HepG2 (cell line): ENCODE measurements around the gene WNK2. TPM values are rescaled to one million over a fixed set of nuclear protein-coding genes. Genes with fewer than 3 reads are reported as not detected.

ENCODE experiments used
- BORCS8-MEF2B ChIP-seq: sonication (generic); formaldehyde crosslinking; IDR thresholded peaks from 2 replicates; pipeline ENCODE4 v1.8.0; 2022; ENCODE audit warnings: mild to moderate bottlenecking, missing genetic modification reagents
- CREM ChIP-seq, 2 experiments: sonication (generic) in 1 of 2; formaldehyde crosslinking in 1 of 2; IDR thresholded peaks; 2 replicates each; pipeline versions ENCODE4 v1.4.0 to v1.6.1; 2016 to 2020; ENCODE audit warnings: antibody characterized with exemption in 1 of 2, mild to moderate bottlenecking in 1 of 2, missing genetic modification reagents in 1 of 2
- EZH2 ChIP-seq: conservative IDR thresholded peaks from 2 replicates; pipeline ENCODE4 v1.6.1; 2012; ENCODE audit warnings: mild to moderate bottlenecking, low read depth, low read length, moderate library complexity
- MBNL3 ChIP-seq: fragments of 250-450 bp; sonication (Bioruptor Pico); conservative IDR thresholded peaks from 2 replicates; pipeline ENCODE4 v1.8.0; 2022; ENCODE audit warnings: mild to moderate bottlenecking, inconsistent platforms
- NFYC ChIP-seq: IDR thresholded peaks from 2 replicates; pipeline ENCODE4 v1.6.1; 2016; ENCODE audit warnings: missing genetic modification reagents, missing compliant biosample characterization
- NR1H2 ChIP-seq: sonication (generic); formaldehyde crosslinking; IDR thresholded peaks from 2 replicates; pipeline ENCODE4 v1.8.1; 2022; ENCODE audit warnings: low read depth, missing genetic modification reagents, borderline replicate concordance
- PRPF4 ChIP-seq: fragments of 200-400 bp; formaldehyde crosslinking; IDR thresholded peaks from 2 replicates; pipeline ENCODE4 v1.6.1; 2016; ENCODE audit warnings: low read length, low read depth; ENCODE audit not compliant: poor library complexity, severe bottlenecking
- RXRB ChIP-seq: IDR thresholded peaks from 2 replicates; pipeline ENCODE4 v1.6.1; 2016; ENCODE audit warnings: borderline replicate concordance, missing genetic modification reagents, missing compliant biosample characterization
- SIX1 ChIP-seq: sonication (generic); formaldehyde crosslinking; IDR thresholded peaks from 2 replicates; pipeline ENCODE4 v1.4.0; 2020; ENCODE audit warnings: missing genetic modification reagents, borderline replicate concordance
- YEATS2 ChIP-seq: sonication (generic); formaldehyde crosslinking; IDR thresholded peaks from 2 replicates; pipeline ENCODE4 v1.4.0; 2020; ENCODE audit warnings: missing genetic modification reagents, borderline replicate concordance
- ZNF256 ChIP-seq: sonication (generic); formaldehyde crosslinking; conservative IDR thresholded peaks from 2 replicates; pipeline ENCODE4 v1.4.0; 2020; ENCODE audit warnings: missing genetic modification reagents
- ZNF430 ChIP-seq: sonication (generic); formaldehyde crosslinking; IDR thresholded peaks from 2 replicates; pipeline ENCODE4 v1.9.0; 2021; ENCODE audit warnings: mild to moderate bottlenecking, missing genetic modification reagents
- ZNF563 ChIP-seq: sonication (generic); formaldehyde crosslinking; IDR thresholded peaks from 2 replicates; pipeline ENCODE4 v1.8.0; 2022; ENCODE audit warnings: mild to moderate bottlenecking, moderate library complexity, missing genetic modification reagents
- ZNF7 ChIP-seq: IDR thresholded peaks from 2 replicates; pipeline ENCODE4 v1.6.1; 2016; ENCODE audit warnings: missing biosample characterization, missing genetic modification reagents
- ZNF761 ChIP-seq: sonication (generic); formaldehyde crosslinking; conservative IDR thresholded peaks from 2 replicates; pipeline ENCODE4 v1.4.0; 2020; ENCODE audit warnings: mild to moderate bottlenecking, missing genetic modification reagents
- ZNF777 ChIP-seq: sonication (generic); formaldehyde crosslinking; IDR thresholded peaks from 2 replicates; pipeline ENCODE4 v1.4.0; 2020; ENCODE audit warnings: missing genetic modification reagents
- ZNF879 ChIP-seq: sonication (generic); formaldehyde crosslinking; IDR thresholded peaks from 2 replicates; pipeline ENCODE4 v1.8.1; 2023; ENCODE audit warnings: missing genetic modification reagents
- polyA plus RNA-seq, 8 experiments: library from polyadenylated mRNA; depleted of rRNA in 3 of 8; stranded (reverse) in 7 of 8; unstranded in 1 of 8; fragments of >200 nt; fragmentation: Illumina TruSeq in 4 of 8; extraction: Trizol in 4 of 8; gene quantifications; 2 replicates each; pipeline versions ENCODE4 v1.2.1 to v1.2.3, GENCODE V29; 2011 to 2016; ENCODE audit warnings: low read depth in 4 of 8, missing spikeins in 1 of 8, mixed read lengths in 1 of 8; ENCODE audit not compliant: insufficient read depth in 1 of 8
- total RNA-seq, 5 experiments: library from RNA; depleted of rRNA; stranded (reverse); fragments of >200 nt; fragmentation: Illumina TruSeq; extraction: Trizol; gene quantifications; 2 replicates each; pipeline ENCODE4 v1.2.3, GENCODE V29; 2016; ENCODE audit warnings: low read depth in 1 of 5
- TF ChIP-seq, protein P1 (sequence below): sonication (generic); formaldehyde crosslinking; IDR thresholded peaks from 2 replicates; pipeline ENCODE4 v1.8.0; 2022; ENCODE audit warnings: mild to moderate bottlenecking, missing genetic modification reagents, borderline replicate concordance
- TF ChIP-seq, protein P2 (sequence below): sonication (generic); formaldehyde crosslinking; IDR thresholded peaks from 2 replicates; pipeline ENCODE4 v1.4.0; 2020; ENCODE audit warnings: missing genetic modification reagents, low read depth, mild to moderate bottlenecking, borderline replicate concordance
- TF ChIP-seq, protein P3 (sequence below): sonication (generic); formaldehyde crosslinking; IDR thresholded peaks from 2 replicates; pipeline ENCODE4 v1.5.1; 2020; ENCODE audit warnings: mild to moderate bottlenecking, moderate library complexity, missing genetic modification reagents
- TF ChIP-seq, protein P4 (sequence below): sonication (generic); formaldehyde crosslinking; IDR thresholded peaks from 2 replicates; pipeline ENCODE4 v1.5.0; 2020; ENCODE audit warnings: mild to moderate bottlenecking, missing genetic modification reagents, moderate library complexity
- TF ChIP-seq, protein P5 (sequence below): sonication (generic); formaldehyde crosslinking; IDR thresholded peaks from 2 replicates; pipeline ENCODE4 v1.5.0; 2020; ENCODE audit warnings: mild to moderate bottlenecking, missing genetic modification reagents

WNK2 gene
- total and polyA plus RNA-seq, 2 of the 13 experiments (the other 11 are each of a cell fraction or from before 2014, with no cell fraction given): 10.5 to 12.0 TPM

DNA sequence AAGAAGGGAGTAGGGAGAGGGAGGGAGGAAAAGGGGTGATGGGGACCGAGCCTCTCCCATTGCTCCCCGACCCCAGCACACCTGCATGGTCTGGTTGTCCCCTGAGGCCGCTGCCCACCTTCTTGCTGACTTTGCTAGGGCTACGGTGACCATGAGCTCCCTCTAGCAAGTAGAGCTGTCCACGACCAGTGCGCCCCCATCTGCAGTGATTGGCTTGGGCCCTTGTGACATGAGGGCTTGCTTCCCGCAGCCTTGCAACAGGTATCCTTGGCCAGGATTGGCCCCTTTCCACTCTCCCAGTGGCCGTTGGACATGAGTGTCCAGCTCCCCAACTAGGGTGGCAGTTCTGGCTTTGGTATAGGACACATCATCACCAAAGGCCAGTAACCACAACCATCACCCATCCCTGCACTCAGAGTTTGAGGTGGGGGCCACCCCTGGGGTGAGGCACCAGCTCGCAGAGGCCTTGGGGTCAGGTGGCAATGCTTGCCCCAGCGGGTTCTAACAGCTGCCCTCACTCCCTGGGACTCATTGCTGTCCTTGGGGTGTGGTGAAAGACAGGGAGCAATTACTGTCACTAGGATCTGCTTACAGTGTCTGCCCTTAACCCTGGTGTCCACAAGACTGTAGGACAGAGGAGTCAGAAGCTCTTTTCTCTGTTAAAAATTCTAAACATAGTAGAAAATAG, 32.7 kb upstream of the WNK2 start (continued):
- TF ChIP-seq, protein P1, sequence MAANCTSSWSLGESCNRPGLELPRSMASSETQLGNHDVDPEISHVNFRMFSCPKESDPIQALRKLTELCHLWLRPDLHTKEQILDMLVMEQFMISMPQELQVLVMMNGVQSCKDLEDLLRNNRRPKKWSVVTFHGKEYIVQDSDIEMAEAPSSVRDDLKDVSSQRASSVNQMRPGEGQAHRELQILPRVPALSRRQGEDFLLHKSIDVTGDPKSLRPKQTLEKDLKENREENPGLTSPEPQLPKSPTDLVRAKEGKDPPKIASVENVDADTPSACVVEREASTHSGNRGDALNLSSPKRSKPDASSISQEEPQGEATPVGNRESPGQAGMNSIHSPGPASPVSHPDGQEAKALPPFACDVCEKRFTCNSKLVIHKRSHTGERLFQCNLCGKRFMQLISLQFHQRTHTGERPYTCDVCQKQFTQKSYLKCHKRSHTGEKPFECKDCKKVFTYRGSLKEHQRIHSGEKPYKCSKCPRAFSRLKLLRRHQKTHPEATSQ (CRISPR knock-in tag): no peak
- no peak for TF ChIP-seq CREM (IDR thresholded peaks at IDR 0.05)
- no peak for TF ChIP-seq CREM (CRISPR knock-in tag; IDR thresholded peaks at IDR 0.05)
- no peak for TF ChIP-seq ZNF879 (CRISPR knock-in tag)
- TF ChIP-seq, protein P2, sequence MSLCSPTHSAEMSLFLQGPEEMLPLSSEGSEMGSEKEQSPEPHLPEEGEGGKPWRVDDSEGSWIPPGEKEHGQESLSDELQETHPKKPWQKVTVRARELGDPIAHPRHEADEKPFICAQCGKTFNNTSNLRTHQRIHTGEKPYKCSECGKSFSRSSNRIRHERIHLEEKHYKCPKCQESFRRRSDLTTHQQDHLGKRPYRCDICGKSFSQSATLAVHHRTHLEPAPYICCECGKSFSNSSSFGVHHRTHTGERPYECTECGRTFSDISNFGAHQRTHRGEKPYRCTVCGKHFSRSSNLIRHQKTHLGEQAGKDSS: peak; percentile 25; the same call in 1 of the 2 replicates
- TF ChIP-seq PRPF4: no peak
- TF ChIP-seq BORCS8-MEF2B (CRISPR knock-in tag): no peak
- TF ChIP-seq ZNF563 (CRISPR knock-in tag): no peak
- TF ChIP-seq, protein P3, sequence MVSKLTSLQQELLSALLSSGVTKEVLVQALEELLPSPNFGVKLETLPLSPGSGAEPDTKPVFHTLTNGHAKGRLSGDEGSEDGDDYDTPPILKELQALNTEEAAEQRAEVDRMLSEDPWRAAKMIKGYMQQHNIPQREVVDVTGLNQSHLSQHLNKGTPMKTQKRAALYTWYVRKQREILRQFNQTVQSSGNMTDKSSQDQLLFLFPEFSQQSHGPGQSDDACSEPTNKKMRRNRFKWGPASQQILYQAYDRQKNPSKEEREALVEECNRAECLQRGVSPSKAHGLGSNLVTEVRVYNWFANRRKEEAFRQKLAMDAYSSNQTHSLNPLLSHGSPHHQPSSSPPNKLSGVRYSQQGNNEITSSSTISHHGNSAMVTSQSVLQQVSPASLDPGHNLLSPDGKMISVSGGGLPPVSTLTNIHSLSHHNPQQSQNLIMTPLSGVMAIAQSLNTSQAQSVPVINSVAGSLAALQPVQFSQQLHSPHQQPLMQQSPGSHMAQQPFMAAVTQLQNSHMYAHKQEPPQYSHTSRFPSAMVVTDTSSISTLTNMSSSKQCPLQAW (CRISPR knock-in tag): 0 out of 2 replicates have a peak, but pooled peaks have one; percentile 23
- no peak for TF ChIP-seq MBNL3 (CRISPR knock-in tag)
- TF ChIP-seq NR1H2: no peak
- TF ChIP-seq, protein P4, sequence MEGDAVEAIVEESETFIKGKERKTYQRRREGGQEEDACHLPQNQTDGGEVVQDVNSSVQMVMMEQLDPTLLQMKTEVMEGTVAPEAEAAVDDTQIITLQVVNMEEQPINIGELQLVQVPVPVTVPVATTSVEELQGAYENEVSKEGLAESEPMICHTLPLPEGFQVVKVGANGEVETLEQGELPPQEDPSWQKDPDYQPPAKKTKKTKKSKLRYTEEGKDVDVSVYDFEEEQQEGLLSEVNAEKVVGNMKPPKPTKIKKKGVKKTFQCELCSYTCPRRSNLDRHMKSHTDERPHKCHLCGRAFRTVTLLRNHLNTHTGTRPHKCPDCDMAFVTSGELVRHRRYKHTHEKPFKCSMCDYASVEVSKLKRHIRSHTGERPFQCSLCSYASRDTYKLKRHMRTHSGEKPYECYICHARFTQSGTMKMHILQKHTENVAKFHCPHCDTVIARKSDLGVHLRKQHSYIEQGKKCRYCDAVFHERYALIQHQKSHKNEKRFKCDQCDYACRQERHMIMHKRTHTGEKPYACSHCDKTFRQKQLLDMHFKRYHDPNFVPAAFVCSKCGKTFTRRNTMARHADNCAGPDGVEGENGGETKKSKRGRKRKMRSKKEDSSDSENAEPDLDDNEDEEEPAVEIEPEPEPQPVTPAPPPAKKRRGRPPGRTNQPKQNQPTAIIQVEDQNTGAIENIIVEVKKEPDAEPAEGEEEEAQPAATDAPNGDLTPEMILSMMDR (CRISPR knock-in tag): peak; percentile 56
- no peak for TF ChIP-seq ZNF777 (CRISPR knock-in tag)
- no peak for TF ChIP-seq YEATS2 (CRISPR knock-in tag)
- TF ChIP-seq, protein P5, sequence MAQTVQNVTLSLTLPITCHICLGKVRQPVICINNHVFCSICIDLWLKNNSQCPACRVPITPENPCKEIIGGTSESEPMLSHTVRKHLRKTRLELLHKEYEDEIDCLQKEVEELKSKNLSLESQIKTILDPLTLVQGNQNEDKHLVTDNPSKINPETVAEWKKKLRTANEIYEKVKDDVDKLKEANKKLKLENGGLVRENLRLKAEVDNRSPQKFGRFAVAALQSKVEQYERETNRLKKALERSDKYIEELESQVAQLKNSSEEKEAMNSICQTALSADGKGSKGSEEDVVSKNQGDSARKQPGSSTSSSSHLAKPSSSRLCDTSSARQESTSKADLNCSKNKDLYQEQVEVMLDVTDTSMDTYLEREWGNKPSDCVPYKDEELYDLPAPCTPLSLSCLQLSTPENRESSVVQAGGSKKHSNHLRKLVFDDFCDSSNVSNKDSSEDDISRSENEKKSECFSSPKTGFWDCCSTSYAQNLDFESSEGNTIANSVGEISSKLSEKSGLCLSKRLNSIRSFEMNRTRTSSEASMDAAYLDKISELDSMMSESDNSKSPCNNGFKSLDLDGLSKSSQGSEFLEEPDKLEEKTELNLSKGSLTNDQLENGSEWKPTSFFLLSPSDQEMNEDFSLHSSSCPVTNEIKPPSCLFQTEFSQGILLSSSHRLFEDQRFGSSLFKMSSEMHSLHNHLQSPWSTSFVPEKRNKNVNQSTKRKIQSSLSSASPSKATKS (CRISPR knock-in tag): no peak
- no peak for TF ChIP-seq SIX1 (CRISPR knock-in tag)
- no peak for TF ChIP-seq ZNF761 (CRISPR knock-in tag)
- TF ChIP-seq EZH2: no peak
- TF ChIP-seq ZNF430 (CRISPR knock-in tag): no peak
- TF ChIP-seq ZNF256: no peak
- no peak for TF ChIP-seq ZNF7 (CRISPR knock-in tag)
- no peak for TF ChIP-seq RXRB (CRISPR knock-in tag)
- no peak for TF ChIP-seq NFYC (CRISPR knock-in tag)
